Small intestine (tissue), 7 donors: ENCODE results near the gene KCNJ1. TPM values are rescaled to one million over a fixed set of nuclear protein-coding genes. Genes with fewer than 3 reads are reported as not detected.

Source experiments
- DNase-seq, 2 donors: peaks; one replicate each; pipeline versions ENCODE4 v3.0.0 to v3.0.0-alpha.2; 2013
- FAIRE-seq: peaks from 2 replicates; lab custom pipeline; 2012; peaks lifted over from hg19 to GRCh38; lab: Jason Lieb, UNC
- H3K27ac ChIP-seq, 3 donors: one replicate each; pipeline ENCODE4 v1.5.1; 2013; ENCODE audit warnings: low read length in 2 of 3, mild to moderate bottlenecking in 2 of 3, control low read depth in 1 of 3, inconsistent platforms in 1 of 3, low read depth in 1 of 3, moderate library complexity in 1 of 3
- H3K27me3 ChIP-seq, 3 donors: one replicate each; pipeline ENCODE4 v1.6.1; 2013; ENCODE audit warnings: low read length in 3 of 3, inconsistent platforms in 1 of 3; ENCODE audit not compliant: control insufficient read depth in 3 of 3, insufficient read depth in 3 of 3
- H3K36me3 ChIP-seq, 3 donors: one replicate each; pipeline ENCODE4 v1.6.1; 2013; ENCODE audit warnings: low read length in 3 of 3, inconsistent platforms in 1 of 3, low read depth in 1 of 3, mild to moderate bottlenecking in 1 of 3, moderate library complexity in 1 of 3; ENCODE audit not compliant: control insufficient read depth in 3 of 3, insufficient read depth in 2 of 3
- H3K4me1 ChIP-seq, 3 donors: one replicate each; pipeline ENCODE4 v1.6.1; 2013; ENCODE audit warnings: low read length in 2 of 3, inconsistent platforms in 1 of 3, low read depth in 1 of 3, mild to moderate bottlenecking in 1 of 3, moderate library complexity in 1 of 3; ENCODE audit not compliant: control insufficient read depth in 3 of 3, insufficient read depth in 2 of 3
- H3K4me3 ChIP-seq, 3 donors: one replicate each; pipeline ENCODE4 v1.5.1; 2013; ENCODE audit warnings: low read length in 3 of 3, control low read depth in 1 of 3, inconsistent platforms in 1 of 3, low read depth in 1 of 3, mild to moderate bottlenecking in 1 of 3, moderate library complexity in 1 of 3
- H3K9me3 ChIP-seq, 2 donors: one replicate each; pipeline ENCODE4 v1.6.1; 2013; ENCODE audit warnings: low read depth in 1 of 2, low read length in 1 of 2; ENCODE audit not compliant: control insufficient read depth in 2 of 2, insufficient read depth in 1 of 2
- WGBS, 3 donors: extraction: QIAGEN DNeasy Blood & Tissue Kit; methylation state at CpG; one replicate each; pipeline ENCODE4 v1.1.7; 2013; 5-methylcytosine and 5-hydroxymethylcytosine counted together
- polyA plus RNA-seq, 4 donors: library from polyadenylated mRNA; stranded (reverse) in 3 of 4; unstranded in 1 of 4; fragments of 200-250 nt in 3 of 4; fragments of 120-200 nt in 1 of 4; gene quantifications; one replicate each; pipeline versions ENCODE4 v1.2.1 to v1.2.3, GENCODE V29; 2013
- donor health status: healthy with polysubstance abuse.
- donor health status: control.
- donor health status: control.
- donor health status: Bipolar disorder and iron deficiency.
- donor health status: healthy.

Gene KCNJ1
- polyA plus RNA-seq, 4 donors = 0.06 TPM; not detected in 3

- Histone ChIP-seq H3K27ac (no peak overlapping the region), H3K9me3 (no peaks in the 10 kb centered on the region), H3K27me3 (peaks cover 0 to 20% (median 0%) of the 10 kb centered on the region in 3 donors), H3K36me3 (no peaks in the 10 kb centered on the region), H3K4me3 (no peak overlapping the region), H3K4me1 (no peaks in the 10 kb centered on the region)
- 68 to 71% (median 70%) methylated on average over 11 of the region's 11 CpGs for WGBS, 3 donors
- DNase-seq (no peak), FAIRE-seq (no peak)
Measured at GRCh38 chr11:128823753-128824152, 43.3 kb downstream of the KCNJ1 start.

- no peak overlapping the region for H3K27ac ChIP-seq
- no peak overlapping the region for H3K4me3 ChIP-seq
- no peaks in the 10 kb centered on the region for H3K4me1 ChIP-seq
- H3K27me3 ChIP-seq = peaks cover 0 to 20% (median 0%) of the 10 kb centered on the region in 3 donors
- FAIRE-seq (no peak), DNase-seq (no peak)
- WGBS, 3 donors = 91 to 95% (median 91%) methylated on average over 2 of the region's 2 CpGs
- H3K9me3 ChIP-seq = no peaks in the 10 kb centered on the region
- no peaks in the 10 kb centered on the region for H3K36me3 ChIP-seq
Measured at GRCh38 chr11:128822130-128822529, 45.0 kb downstream of the KCNJ1 start.

GRCh38 chr11:128821556-128821955, 45.5 kb downstream of the KCNJ1 start:
- Histone ChIP-seq H3K9me3 (no peaks in the 10 kb centered on the region), H3K27me3 (peaks cover 0 to 20% (median 0%) of the 10 kb centered on the region in 3 donors), H3K27ac (no peak overlapping the region), H3K4me3 (no peak overlapping the region), H3K4me1 (no peaks in the 10 kb centered on the region), H3K36me3 (no peaks in the 10 kb centered on the region)
- no peak for DNase-seq
- no peak for FAIRE-seq
- 77 to 89% (median 88%) methylated on average over 4 of the region's 4 CpGs for WGBS, 3 donors

- Histone ChIP-seq H3K27me3 (peaks cover 0 to 20% (median 0%) of the 10 kb centered on the region in 3 donors), H3K27ac (no peak overlapping the region), H3K4me3 (no peak overlapping the region), H3K4me1 (no peaks in the 10 kb centered on the region), H3K9me3 (no peaks in the 10 kb centered on the region), H3K36me3 (no peaks in the 10 kb centered on the region)
- DNase-seq = no peak
- 74 to 88% (median 84%) methylated on average over 8 of the region's 8 CpGs for WGBS, 3 donors
- FAIRE-seq = no peak
Measured at GRCh38 chr11:128819198-128819597, 47.9 kb downstream of the KCNJ1 start.

GRCh38 chr11:128814856-128815705, 52.0 kb downstream of the KCNJ1 start:
- Histone ChIP-seq H3K27me3 (peaks cover 0 to 5% (median 0%) of the 10 kb centered on the region in 3 donors), H3K4me3 (no peak overlapping the region), H3K36me3 (peaks cover 0 to 3% (median 0%) of the 10 kb centered on the region in 3 donors), H3K4me1 (no peaks in the 10 kb centered on the region), H3K27ac (no peak overlapping the region), H3K9me3 (no peaks in the 10 kb centered on the region)
- WGBS, 3 donors = 30 to 44% (median 40%) methylated on average over 9 of the region's 9 CpGs
- DNase-seq (peak in 1 of 2 donors; percentile 18), FAIRE-seq (no peak)

- no peaks in the 10 kb centered on the region for H3K9me3 ChIP-seq
- WGBS, 3 donors = 68 to 89% (median 73%) methylated on average over 4 of the region's 4 CpGs
- no peak for FAIRE-seq
- no peaks in the 10 kb centered on the region for H3K27me3 ChIP-seq
- no peak for DNase-seq
- H3K4me3 ChIP-seq = no peak overlapping the region
- peaks cover 0 to 3% (median 0%) of the 10 kb centered on the region in 3 donors for H3K36me3 ChIP-seq
- no peaks in the 10 kb centered on the region for H3K4me1 ChIP-seq
- no peak overlapping the region for H3K27ac ChIP-seq
Measured at GRCh38 chr11:128813729-128814128, 53.4 kb downstream of the KCNJ1 start.

GRCh38 chr11:128810784-128811514, 56.1 kb downstream of the KCNJ1 start:
- Histone ChIP-seq H3K27ac (no peak overlapping the region), H3K4me3 (no peak overlapping the region), H3K4me1 (no peaks in the 10 kb centered on the region), H3K36me3 (peaks cover 0 to 3% (median 0%) of the 10 kb centered on the region in 3 donors), H3K9me3 (no peaks in the 10 kb centered on the region), H3K27me3 (peaks cover 0 to 7% (median 0%) of the 10 kb centered on the region in 3 donors)
- FAIRE-seq = no peak
- WGBS, 3 donors = 69 to 74% (median 70%) methylated on average over 8 of the region's 8 CpGs
- DNase-seq = no peak

GRCh38 chr11:128809128-128809527, 58.0 kb downstream of the KCNJ1 start:
- WGBS, 3 donors = 75 to 86% (median 82%) methylated on average over 6 of the region's 6 CpGs
- FAIRE-seq = no peak
- Histone ChIP-seq H3K27ac (no peak overlapping the region), H3K36me3 (peaks cover 0 to 3% (median 0%) of the 10 kb centered on the region in 3 donors), H3K27me3 (peaks cover 0 to 7% (median 0%) of the 10 kb centered on the region in 3 donors), H3K4me3 (no peak overlapping the region), H3K4me1 (no peaks in the 10 kb centered on the region), H3K9me3 (no peaks in the 10 kb centered on the region)
- no peak for DNase-seq
